OCI-LY1 (cell line): Measurements from ENCODE around the gene MRPS6.

Experiments
- CTCF ChIP-seq: fragments of 200-600 bp; sonication (generic), shearing (Covaris generic); IDR thresholded peaks from 2 replicates; pipeline ENCODE4 v1.5.1; 2017; ENCODE audit warnings: mild to moderate bottlenecking, antibody characterized with exemption, low read length, moderate library complexity, mixed read lengths
- EZH2 ChIP-seq: fragments of 200-600 bp; sonication (generic), shearing (Covaris generic); IDR thresholded peaks from 2 replicates; pipeline ENCODE4 v1.8.0; 2017; ENCODE audit warnings: borderline replicate concordance, mixed run types, mild to moderate bottlenecking, antibody characterized with exemption, low read length, moderate library complexity, mixed read lengths

- TF ChIP-seq CTCF (no peak), EZH2 (no peak)
Measured at GRCh38 chr21:34126269-34126668, 52.9 kb downstream of the MRPS6 start.
